Skeletal muscle cell (primary cell): Measurements from ENCODE around the gene FAM227B.
"Not testable (repeated sequence)": the region's sequence is repeated elsewhere in the genome, so short reads cannot be mapped to it uniquely, and the experiment has no call there.

Source experiments
- DNase-seq: peaks from one replicate; pipeline ENCODE4 v3.0.0-alpha.2; 2010; ENCODE audit warnings: low read depth
- H3K4me3 ChIP-seq: 2 replicates; pipeline ENCODE4 v1.5.1; 2011; ENCODE audit warnings: low read depth, mild to moderate bottlenecking, control low read depth, low read length, moderate library complexity

FAM227B gene

DNA sequence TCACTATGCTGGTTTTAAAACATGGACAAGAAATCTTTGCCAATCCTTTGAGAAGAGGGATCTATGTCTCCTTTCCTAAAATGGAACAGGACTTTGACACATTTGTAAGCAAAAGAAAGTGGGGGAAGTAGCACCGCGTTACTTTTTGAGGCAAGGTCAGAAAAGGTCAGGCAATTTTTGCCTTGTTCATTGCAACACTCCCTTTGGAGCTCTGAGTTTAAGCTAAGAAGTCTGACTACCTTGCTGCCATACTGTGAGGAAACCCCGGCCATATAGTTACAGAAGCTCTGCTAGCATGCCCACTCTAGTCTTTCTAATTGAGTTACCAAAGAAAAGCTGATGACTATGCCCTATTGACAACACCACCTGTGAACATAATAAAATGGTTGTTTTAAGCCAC is 1.4 kb downstream of the FAM227B start:
- no peak for DNase-seq
- no peak overlapping the region for H3K4me3 ChIP-seq

DNA sequence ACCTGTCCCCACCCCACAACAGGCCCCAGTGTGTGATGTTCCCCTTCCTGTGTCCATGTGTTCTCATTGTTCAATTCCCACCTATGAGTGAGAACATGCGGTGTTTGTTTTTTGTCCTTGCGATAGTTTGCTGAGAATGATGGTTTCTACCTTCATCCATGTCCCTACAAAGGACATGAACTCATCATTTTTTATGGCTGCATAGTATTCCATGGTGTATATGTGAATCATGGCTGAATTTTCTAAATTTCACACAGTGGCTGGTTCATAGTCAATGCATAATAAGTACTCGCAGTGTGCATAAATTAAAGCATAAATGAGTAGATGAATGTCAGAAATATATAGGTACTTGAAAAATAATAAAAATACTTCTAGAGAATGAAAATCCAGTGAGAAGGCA is 8.4 kb downstream of the FAM227B start:
- not testable (repeated sequence) for H3K4me3 ChIP-seq, DNase-seq

DNA sequence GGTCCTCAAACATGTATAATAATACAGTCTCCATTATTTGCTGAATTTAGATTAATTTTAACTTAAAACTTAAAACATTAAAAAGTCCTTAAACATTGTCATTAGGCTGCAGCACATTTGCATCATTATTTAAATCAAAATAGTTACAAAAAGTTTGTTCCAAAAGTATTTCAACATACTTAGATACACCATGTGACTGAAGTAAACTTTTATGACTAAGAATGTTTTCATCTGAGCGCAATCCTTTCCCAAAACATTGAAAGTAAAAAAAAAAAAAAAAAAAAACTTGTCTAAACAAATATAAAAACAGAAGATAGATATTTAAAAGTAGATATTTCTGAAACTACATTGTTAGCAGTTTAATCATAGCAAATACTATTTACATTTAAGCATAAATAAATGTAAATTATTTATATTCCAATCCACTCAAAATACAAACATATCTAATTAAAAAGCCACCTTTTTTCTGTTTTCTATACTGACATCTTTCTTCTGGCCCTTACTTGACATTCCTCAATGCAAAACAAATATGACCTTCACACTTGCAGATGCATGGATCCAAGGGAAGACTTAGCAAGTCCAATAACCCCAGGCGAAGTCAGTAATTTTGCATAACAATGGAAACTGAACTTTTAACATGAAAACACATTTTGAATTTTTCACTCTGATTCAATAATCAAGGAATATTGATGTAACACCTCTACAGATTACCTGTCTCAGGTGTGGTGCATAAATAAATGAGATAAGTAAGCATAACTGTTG is 10.3 kb downstream of the FAM227B start:
- H3K4me3 ChIP-seq = no peak overlapping the region
- no peak for DNase-seq

DNA sequence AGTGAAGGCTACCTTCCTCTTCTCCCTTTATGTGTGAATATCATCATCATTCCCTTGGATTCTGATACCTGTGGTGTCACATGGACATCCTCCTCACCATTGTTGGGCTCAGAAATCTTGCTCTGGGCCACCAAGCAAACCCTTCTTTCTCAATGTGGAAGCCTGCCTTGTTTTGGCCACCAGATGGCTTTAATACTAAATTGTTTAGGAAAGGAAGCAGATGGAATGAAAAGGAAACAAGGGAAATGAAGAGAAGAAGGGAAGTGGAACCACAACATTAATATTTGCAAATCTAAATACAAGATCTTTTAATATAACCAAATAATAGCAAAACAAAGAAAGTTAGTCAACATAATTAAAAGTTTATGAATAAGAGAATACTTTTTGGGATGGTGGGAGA is 14.0 kb downstream of the FAM227B start:
- no peak for DNase-seq
- H3K4me3 ChIP-seq = no peak overlapping the region

DNA sequence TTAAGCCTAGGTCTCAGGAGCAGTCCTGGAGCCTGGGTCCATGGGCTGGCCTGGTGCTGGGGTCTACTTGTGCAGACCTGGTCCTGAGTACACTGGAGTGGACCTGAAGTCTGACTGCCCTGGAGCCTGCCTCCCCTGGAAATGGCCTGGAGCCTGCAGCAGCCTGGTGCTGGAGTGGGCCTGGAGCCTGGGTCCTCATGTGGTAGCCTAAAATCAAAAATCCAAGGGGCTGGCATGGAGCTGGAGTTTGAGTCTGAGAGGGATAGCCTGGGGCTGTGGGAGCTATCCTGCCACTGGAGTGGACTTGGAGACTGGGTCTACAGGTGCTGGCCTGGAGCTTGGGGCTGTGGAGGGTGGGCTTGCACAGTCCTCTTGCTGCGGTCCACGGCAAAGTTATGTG is 15.0 kb downstream of the FAM227B start:
- no peak for DNase-seq
- no peak overlapping the region for H3K4me3 ChIP-seq

DNA sequence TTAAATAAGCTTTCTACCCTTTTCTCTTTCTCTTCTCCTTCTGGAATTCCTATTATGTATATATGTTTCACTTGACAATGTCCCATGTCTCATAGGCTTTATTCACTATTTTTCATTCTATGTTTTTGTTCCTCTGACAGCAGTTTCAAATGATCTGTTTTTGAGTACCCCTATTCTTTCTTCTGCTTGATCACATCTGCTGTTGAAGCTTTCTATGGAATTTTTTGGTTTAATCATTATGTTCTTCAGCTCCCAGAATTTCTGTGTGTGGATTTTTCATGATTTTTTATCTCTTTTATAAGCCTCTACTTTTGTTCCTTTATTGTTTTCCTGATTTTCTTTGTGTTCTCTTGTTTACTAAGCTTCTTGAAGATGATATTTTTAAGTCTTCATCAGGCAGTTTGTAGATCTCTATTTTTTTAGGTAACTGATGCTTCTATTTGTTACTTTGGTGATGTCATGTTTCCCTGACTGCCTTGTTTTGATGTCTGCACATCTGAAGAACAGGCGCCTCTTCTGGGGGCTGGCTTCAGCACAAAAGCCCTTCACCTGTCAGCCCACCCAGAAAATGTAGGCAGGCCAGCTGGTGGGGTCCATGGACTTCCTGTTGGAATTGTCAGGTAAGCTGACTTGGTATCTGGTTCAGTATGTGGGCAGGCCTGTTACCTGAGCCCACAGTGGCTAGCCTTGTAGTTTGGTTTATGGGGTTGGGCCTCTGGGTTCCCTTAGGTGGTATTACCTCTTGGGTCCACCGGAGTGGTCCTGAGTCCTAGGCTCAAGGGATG is 15.8 kb downstream of the FAM227B start:
- no peak for DNase-seq
- H3K4me3 ChIP-seq = no peak overlapping the region

DNA sequence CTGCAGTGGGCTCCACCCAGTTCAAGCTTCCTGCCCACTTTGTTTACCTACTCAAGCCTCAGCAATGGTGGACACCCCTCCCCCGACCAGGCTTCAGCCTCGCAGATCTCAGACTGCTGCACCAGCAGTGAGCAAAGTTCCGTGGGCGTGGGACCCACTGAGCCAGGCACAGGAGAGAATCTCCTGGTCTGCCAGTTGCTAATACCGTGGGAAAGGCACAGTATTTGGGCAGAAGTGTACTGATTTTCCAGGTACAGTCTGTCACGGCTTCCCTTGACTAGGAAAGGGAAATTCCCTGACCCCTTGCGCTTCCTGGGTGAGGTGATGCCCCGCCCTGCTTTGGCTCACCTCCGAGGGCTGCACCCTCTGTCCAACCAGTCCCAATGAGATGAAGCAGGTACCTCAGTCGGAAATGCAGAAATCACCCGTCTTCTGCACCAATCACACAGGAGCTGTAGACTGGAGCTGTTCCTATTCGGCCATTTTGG is 27.7 kb downstream of the FAM227B start:
- DNase-seq, H3K4me3 ChIP-seq: not testable (repeated sequence)

DNA sequence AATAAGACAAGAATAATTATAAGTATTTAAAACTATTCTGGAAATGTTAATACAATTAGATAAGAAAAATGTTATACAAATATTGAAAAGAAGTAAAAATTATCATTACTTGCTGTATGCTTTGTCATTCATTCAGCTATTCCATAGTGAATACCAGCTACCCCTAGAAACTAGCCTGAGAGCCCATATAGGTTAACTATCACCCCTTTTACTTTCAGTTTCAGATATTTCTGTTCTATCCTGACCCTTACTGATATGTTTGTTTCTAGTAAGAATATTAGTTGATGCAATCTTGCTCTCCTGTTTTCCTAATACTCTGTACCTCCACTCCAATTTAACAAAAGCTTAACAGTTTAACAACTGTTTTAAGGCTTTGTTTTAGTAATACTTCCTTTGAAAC is 31.6 kb downstream of the FAM227B start:
- DNase-seq = no peak
- no peak overlapping the region for H3K4me3 ChIP-seq

DNA sequence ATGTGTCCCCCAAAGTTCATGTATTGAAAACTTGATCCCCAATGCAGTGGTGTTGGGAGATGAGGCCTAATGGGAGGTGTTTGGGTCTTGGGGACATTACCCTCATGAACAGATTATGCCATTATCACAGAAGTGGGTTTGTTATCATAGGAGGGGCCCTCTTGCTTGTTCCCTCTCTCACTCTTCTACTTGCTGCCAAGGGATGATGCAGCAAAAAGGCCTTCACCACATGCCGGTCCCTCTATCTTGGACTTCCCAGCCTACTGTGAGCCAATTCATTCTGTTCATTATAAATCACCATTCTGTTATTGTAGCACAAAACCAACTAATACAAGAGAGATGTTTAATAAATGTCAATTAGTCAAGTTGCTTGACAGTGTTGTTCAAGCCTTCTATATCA is 47.2 kb downstream of the FAM227B start:
- H3K4me3 ChIP-seq = no peak overlapping the region
- DNase-seq = no peak

DNA sequence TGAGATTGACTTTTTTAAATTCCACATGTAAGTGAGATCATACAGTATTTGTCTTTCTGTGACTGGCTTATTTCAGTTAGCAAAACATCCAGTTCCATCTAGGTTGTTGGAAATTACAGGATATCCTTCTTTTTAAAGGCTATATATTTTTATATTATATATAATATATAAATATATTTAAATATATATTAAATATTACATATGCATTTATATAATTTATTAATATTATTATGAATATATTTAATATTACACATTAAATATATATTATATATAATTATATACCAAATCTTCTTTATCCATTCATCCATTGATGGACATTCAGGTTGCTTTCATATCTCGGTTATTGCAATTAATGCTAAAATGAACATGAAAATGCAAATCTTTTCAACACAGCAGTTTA is 49.9 kb downstream of the FAM227B start:
- DNase-seq = no peak
- no peak overlapping the region for H3K4me3 ChIP-seq

DNA sequence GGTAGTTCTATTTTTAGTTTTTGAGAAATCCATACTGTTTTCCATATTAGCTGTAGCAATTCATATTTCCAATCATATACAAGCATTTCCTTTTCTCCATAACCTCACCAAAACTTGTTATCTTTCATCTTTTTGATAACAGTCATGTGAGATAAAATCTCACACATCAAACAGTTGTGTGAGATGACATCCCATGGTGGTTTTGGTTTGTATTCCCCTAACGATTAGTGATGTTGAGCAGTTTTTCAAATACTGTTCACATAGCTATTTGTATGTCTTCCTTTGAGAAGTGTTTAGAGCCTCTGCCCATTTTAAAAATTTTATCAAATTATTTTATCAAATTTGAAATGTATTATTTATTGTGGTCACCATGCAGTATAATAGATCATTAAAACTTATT is 50.4 kb downstream of the FAM227B start:
- DNase-seq = no peak
- no peak overlapping the region for H3K4me3 ChIP-seq

DNA sequence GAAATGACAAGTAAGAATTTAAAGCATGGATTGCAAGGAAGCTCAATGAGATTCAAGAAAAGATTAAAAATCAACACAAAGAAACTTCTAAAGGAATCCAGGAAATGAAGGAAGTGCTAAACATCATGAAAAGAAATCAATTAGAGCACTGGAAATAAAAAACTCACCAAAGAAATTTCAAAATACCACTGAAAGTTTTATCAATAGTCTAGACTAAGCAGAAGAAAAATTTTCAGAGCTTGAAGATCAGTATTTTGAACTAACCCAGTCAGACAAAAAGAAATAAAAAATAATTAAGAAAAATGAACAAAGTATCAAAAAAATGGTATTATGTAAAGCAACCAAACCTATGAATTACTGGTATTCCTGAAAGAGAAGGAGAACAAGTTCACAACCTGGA is 60.6 kb downstream of the FAM227B start:
- no peak for DNase-seq

DNA sequence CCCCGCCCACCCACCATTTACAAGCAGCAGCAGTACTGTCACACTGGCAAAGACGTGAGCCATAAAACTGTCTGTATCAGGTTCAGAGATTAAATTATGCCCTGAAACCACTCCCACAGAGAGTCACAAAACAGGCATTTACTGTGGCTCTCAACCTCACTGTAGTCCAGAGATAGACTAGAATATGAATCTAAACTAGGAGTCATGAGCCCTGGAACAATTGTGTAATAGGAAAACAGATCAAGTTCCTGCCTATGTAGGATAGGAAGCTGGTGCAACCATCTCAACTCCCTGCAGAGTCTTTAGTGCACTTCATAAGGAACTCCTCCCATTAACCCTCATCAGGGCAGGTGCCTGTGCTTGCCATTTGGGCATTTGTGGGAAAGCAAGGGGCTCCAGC is 61.7 kb downstream of the FAM227B start:
- no peak overlapping the region for H3K4me3 ChIP-seq

More for the DNA sequence above, 60.6 kb downstream of the FAM227B start:
- H3K4me3 ChIP-seq = no peak overlapping the region

DNA sequence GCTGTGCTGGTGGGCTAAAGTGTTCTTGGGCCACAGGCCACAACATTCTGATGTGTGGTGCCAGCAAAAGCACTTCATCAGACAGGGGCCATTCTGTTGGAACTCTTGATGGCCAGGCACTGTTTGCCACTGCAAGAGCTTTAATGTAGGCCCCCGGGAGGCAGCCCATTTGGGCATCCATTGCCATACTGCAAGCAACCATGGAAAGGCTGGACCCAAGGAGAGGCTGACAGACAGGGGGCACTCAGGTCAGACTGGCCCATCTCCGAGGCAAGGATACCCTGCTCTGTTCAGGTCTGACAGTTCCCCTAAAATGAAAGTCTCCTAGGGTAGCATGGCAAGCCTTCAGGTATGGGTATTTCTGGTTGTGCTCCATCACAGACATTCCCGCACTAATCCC is 64.2 kb downstream of the FAM227B start:
- DNase-seq = no peak
- H3K4me3 ChIP-seq = no peak overlapping the region

More for the DNA sequence above, 61.7 kb downstream of the FAM227B start:
- DNase-seq = no peak

DNA sequence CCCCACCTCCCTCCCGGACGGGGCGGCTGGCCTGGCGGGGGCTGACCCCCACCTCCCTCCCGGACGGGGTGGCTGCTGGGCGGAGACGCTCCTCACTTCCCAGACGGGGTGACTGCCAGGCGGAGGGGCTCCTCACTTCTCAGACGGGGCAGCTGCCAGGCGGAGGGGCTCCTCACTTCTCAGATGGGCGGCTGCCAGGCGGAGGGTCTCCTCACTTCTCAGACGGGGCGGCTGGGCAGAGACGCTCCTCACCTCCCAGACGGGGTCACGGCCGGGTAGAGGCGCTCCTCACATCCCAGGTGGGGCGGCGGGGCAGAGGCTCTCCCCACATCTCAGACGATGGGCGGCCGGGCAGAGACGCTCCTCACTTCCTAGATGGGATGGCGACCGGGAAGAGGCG is 70.3 kb downstream of the FAM227B start:
- not testable (repeated sequence) for DNase-seq, H3K4me3 ChIP-seq

DNA sequence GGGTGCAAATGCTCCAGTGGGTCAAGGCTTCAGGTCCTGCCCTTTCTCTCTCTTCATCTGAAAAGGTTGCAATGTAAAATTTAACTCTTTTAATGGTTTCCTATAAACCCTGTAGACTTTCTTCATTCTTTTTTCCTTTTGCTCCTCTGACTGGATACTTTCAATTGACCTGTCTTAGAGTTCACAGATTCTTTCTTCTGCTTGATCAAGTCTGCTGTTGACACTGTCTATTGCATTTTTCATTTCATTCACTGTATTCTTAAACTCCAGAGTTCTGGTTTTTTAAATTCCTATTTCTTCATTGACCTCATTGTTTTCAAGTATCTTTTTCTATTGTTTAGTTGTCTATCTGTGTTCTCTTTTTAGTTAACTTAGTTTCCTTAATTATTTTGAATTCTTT is 82.1 kb downstream of the FAM227B start:
- H3K4me3 ChIP-seq = no peak overlapping the region
- no peak for DNase-seq

DNA sequence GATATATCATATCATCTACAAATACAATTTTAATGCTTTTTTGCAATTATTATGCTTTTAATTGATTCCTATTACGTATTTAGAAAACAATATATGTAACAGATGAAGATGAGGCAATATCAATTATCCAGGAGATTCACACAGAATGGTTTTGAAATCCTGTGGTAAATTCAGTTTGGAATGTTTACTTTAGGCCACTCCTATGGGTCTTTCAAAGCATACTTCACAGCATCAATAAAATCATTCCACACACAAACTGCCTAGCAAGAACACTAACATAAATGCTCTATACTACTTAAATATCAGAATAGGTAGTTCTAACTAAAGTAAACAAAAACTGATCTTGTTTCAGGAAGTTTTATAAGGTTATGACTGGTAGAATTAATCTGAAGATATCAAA is 90.5 kb downstream of the FAM227B start:
- DNase-seq = peak; percentile 22
- no peak overlapping the region for H3K4me3 ChIP-seq

DNA sequence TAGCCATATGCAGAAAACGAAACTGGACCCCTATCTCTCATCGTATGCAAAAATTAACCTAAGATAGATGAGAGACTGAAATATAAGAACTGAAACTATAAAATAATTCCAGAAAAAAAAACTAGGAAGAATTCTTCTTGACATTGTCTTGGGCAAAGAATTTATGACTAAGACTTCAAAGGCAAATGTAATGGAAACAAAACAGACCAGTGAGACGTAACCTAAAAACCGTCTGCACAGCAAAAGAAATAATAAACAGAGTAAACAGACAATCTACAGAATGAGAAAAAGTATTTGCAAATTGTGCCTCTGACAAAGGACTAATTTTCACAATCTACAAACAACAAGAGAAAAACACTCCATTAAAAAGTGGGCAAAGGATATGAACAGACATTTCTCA is 92.3 kb downstream of the FAM227B start:
- no peak overlapping the region for H3K4me3 ChIP-seq

DNA sequence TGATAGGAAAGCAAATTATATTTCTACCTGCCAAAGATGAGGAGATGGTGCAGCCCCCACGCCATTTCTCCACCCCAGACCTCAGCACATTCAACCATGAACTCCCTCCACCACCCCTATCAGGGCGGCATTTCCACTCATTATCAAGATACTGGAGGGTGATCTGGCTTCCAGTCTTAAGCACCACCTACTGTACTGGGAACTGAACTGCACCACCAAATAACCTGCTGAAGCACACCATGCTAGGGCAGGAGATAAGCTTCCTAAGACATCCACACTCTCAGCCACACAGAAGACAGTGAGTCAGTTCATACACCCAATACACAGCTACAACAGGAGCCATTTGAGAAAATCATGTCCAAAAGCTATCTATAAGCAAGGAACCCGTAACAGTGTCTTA is 98.8 kb downstream of the FAM227B start:
- H3K4me3 ChIP-seq = no peak overlapping the region
- no peak for DNase-seq

More for the DNA sequence above, 92.3 kb downstream of the FAM227B start:
- no peak for DNase-seq

DNA sequence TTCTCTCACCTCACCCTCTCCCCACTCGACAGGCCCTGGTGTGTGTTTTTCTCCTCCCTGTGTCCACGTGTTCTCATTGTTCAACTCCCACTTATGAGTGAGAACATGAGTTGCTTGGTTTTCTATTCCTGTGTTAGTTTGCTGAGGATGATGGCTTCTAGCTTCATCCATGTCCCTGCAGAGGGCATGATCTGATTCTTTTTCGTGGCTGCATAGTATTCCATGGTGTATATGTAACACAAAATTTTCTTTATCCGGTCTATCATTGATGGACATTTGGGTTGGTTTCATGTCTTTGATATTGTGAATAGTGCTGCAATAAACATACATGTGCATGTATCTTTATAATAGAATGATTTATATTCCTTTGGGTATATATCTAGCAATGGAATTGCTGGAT is 107.9 kb downstream of the FAM227B start:
- not testable (repeated sequence) for DNase-seq, H3K4me3 ChIP-seq

DNA sequence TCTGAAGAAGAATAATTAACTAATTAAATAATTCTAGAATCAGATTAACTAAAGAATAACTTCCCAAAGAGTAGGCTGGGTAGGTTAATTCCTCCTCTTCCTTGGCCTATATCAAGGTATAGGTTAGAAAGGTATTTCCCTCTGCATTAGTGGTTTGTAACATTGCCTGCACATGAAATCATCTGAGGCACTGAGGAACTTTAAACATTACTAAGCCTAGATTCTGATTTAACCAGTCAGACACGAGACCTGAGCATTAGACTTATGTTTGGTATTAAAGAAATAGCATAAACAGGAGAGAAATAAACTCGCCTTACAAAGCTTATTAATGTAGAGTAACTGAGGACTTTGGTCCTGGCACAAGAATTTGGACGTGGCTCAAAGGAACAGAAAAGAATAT is 113.4 kb downstream of the FAM227B start:
- no peak overlapping the region for H3K4me3 ChIP-seq
- DNase-seq = no peak
